GM18873 (cell line): ENCODE measurements around the gene FCHSD2.

ENCODE experiments used
- ATAC-seq: cut with Tn5 transposase; IDR thresholded peaks from one replicate; pipeline ENCODE4 v1.9.1; 2021; ENCODE audit warnings: mild to moderate bottlenecking, moderate library complexity, moderate number of reproducible peaks; ENCODE audit not compliant: unreplicated experiment, low FRiP score

FCHSD2 gene

DNA sequence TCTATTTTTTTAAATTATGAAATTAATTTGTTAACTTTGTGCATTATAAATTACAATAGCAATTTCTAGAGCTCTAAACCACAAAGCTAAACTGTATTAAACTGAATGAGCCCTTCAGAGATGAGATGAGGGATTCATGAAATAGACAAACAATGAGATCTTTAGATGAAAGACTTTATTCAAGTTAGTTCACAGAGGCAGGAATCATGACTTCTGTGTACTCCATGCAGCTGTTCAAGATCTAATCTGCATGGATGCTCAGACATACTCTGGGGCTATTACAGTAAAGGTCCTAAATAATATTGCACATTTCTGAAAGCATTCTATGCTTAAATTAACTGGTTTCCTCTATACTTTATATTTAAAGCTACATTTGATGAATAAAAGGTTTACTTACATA, 122.7 kb downstream of the FCHSD2 start:
- ATAC-seq, result no peak

DNA sequence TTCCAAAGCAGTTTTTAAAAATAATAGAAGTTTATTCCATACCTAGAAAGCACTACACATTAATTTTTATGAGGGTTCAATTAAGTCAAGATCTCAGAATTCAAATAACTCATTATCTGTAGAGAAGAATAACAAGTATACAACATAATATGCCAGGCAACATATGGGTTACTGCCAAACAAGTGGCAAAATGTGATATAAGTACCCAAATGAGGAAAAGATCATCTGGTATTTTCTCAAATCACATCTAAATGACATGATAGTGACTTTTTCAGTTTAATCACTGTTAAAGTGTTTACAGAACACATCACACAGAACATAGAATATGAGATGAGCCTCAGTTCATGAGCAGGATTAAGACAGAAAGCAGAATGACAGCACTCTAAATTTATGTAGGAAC, 123.3 kb downstream of the FCHSD2 start:
- no peak for ATAC-seq

DNA sequence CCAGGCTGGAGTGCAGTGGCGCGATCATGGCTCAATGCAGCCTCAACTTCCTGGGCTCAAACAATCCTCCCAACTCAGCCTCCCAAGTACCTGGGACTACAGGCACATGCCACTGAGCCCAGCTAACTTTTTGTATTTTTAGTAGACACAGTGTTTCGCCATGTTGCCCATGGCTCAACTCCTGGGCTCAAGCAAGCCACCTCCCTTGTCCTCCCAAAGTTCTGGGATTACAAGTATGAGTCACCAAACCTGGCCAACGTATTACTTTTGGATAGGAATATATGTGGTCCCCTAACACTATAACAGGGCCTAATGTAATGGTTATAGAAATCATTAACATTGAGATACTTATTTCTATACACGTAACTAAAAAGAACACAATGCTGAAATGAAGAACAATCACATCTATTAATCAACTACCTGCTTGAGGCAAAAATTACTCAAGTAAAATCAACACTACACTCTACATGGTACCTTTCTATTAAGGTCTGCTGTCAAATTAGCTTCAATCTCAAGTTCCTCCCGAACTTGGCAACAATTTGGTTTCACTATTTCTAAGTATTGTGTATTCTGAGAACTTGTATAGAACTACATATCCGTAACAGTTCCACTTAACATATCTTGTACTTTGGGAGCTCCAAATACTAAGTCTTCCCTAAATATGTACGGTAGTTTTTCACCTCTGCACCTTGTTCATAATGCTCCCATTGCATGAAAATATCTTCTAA, 124.9 kb downstream of the FCHSD2 start:
- no peak for ATAC-seq

- ATAC-seq, result no peak
Measured at GRCh38 chr11:73013021-73013420, 129.1 kb downstream of the FCHSD2 start.

GRCh38 chr11:73012121-73012863, 129.8 kb downstream of the FCHSD2 start:
- ATAC-seq, result no peak

DNA sequence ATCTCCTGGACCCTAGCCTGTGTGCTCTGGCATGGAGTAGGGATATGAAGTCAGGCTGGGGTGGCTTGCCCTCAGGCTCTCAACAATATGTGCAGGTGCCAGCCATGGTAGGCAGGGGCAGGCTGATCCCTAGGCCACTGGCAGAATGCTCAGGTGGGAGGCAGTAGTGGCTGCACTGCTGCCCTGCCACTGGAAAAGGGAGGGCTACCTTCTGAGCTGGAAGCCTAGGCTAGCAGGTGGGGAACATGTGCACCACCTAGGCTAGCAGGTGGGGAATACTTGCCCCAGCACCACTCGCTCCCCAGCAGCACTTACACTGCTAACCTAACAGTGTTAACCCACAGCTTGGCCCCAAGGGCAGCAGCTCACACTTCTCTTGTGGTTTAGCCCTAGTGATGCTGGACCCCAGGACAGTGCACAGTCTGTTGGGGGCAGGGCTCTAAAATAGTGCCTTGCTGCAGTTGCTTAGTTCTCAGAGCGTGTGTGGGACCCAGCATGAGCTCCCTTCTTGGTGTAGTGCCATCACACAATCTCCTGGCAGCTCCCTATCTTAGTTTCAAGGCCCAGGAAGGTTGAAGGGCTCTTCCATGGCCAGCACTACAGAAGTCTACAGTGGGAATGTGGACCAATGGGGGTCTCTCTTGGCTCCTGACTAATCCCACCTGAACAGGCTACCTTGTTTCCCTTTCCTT, 130.8 kb downstream of the FCHSD2 start:
- no peak for ATAC-seq

DNA sequence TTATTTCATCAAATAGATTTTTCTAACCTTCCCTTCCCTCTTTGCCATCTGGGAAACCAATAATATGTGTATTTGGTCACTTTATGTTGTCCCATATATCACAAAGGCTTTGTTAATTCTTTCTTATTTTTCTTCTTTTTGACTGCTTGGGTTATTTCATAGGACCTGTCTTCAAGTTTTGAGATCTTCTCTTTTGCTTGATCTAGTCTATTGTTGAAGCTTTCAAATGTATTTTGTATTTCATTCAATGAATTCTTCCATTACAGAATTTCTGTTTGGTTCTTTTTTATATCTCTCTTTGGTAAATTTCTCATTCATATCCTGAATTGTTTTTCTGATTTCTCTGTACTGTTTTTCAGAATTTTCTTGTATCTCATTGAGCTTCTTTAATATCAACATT, 132.1 kb downstream of the FCHSD2 start:
- ATAC-seq, result no peak

- ATAC-seq, result no peak
Measured at GRCh38 chr11:73004088-73004487, 138.0 kb downstream of the FCHSD2 start.

- no peak for ATAC-seq
Measured at GRCh38 chr11:73003088-73003487, 139.0 kb downstream of the FCHSD2 start.

DNA sequence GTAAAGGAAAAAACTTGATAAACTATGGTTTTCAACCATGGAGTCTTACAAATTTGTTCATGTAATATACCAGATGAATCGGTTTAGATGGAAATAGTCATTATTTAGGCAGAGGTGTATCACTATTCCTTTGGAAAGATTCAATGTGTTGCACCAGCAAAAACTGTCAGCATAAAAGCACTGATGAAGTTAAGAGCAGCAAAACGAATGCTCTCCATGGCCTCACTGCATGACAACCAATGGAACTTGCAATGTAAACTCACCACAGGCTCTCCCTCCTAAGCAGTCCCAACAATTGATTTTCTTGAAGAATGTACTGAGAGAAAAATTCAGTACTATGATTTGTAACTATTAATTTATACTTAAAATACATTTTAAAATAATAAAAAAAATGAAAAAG, 139.9 kb downstream of the FCHSD2 start:
- no peak for ATAC-seq

GRCh38 chr11:73001615-73002014, 140.5 kb downstream of the FCHSD2 start:
- no peak for ATAC-seq

DNA sequence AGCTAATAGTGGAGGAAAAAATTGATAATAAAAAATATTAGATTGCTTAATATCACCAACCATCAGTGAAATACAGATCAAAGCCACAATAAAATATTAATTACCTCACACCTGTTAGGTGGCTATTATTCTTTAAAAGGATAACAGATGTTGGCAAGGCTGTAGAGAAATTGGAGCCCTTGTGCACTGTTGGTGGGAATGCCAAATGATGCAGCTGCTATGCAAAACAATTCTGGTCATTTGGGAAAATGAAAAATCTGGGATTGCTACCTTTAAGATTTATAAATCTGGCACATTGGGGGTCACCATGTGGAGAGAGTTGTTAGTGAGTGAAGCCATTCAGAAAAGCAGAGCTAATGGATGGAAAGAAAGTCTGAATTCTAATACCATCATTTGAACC, 143.4 kb downstream of the FCHSD2 start:
- no peak for ATAC-seq

- ATAC-seq, result no peak
Measured at GRCh38 chr11:72996959-72997358, 145.2 kb downstream of the FCHSD2 start.

DNA sequence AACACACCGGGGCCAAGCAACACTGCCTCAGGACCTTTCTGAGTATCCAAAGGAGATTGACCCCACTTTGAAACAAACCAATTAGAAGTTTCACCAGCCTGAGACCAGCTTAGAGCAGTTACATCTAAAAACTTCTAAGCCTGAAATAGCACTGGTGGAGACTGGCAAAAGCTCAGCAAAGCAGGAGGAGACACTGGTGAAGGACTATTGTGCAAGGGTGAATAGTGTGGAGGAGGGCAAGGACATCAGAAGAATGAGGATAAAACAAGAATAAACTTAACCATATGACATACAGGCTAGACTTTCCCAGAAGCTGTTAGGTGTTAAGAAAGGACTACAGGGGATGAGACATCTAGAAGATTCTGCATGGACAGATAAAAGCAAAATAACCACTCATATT, 152.4 kb downstream of the FCHSD2 start:
- ATAC-seq, result no peak

- no peak for ATAC-seq
Measured at GRCh38 chr11:72988821-72989220, 153.3 kb downstream of the FCHSD2 start.

DNA sequence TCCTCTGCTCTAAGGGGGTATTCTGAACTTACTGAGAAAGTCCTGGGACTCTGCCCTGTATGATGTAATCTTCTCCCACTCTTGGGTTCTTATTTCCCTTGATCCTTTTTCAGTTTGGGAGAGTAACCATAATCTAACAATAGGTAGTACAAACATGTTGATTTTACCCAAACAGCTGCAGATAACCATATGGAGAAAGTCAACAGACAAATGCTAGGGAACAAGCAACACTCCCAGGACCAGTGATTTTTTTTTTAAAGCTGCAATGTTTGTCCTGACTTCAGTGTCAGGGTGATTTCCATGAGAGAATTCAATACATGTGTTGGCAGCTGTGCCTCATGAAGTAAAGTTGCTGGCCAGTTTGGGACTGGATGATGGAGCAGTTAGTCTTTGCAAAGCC, 156.5 kb downstream of the FCHSD2 start:
- ATAC-seq, result no peak

- no peak for ATAC-seq
Measured at GRCh38 chr11:72984453-72985077, 157.6 kb downstream of the FCHSD2 start.

GRCh38 chr11:72983560-72983959, 158.6 kb downstream of the FCHSD2 start:
- ATAC-seq, result no peak

GRCh38 chr11:72981971-72982685, 160.0 kb downstream of the FCHSD2 start:
- no peak for ATAC-seq

DNA sequence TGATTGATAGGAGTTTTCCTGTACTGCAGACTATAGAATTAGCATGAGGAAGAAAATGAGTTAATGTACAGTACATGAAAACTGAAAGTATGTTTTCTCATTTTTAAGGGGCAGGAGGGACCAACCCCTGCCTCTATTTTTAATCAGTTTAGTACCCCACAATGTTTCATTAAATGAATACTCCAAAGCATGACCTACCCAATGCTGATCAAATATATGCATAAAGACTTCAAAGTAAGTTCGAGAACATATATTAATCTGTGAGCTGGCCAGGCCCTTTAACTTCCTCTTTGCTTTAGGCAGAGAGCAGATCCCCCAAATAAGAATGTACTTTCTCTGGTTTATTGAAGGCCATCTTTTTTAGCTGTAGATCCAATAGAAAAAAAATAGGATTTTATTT, 161.0 kb downstream of the FCHSD2 start:
- ATAC-seq, result no peak
